HG03521 (cell line): ENCODE data around the gene METTL22.

Source experiments
- ATAC-seq: cut with Tn5 transposase; IDR thresholded peaks from one replicate; pipeline ENCODE4 v1.9.1; 2021; ENCODE audit warnings: mild to moderate bottlenecking, moderate library complexity; ENCODE audit not compliant: unreplicated experiment

The METTL22 gene

DNA sequence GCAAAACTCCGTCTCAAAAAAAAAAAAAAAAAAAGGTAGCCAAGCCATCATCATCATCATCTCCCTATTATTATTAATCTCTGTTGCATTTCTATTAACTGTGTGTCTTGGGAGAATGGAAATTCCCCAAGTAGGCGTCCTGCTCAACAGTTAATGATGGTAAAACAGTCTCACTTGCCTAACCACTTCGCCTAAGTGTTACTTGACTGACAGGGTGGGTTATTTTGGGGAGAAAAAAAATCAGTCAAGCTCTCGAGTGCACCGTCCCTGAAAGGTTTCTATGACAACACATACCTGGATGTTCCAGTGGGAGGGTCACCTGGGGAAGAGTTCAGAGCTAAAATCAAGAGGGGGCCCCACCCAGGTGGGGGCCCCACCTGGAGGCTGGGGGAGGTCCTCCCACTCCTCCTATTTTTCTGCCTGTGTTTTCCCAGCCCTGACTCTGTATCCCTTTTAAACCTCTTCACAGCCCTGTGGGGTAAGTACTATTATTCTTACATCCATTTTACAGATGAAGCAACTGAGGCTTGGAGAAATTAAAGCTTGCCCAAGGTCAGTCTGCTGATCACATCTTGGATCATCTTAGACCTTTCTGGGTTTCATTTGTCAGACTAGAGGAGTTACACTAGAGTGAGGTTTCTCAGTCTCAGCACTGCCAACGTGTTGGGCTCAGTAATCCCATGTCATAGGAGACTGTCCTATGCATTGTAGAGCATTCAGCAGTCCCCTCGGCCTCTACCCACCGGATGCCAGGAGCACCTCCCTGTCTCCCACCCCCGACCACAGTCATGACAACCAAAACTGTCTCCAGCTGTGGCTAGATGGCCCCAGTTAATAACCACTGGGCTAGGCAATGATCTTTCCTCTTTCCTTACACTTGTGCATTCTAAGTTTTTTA is 41.9 kb downstream of the METTL22 start:
- no peak for ATAC-seq

GRCh38 chr16:8665529-8665928 is 44.0 kb downstream of the METTL22 start:
- ATAC-seq: no peak

- no peak for ATAC-seq
These were observed 46.0 kb downstream of the METTL22 start for GRCh38 chr16:8667492-8667891.

DNA sequence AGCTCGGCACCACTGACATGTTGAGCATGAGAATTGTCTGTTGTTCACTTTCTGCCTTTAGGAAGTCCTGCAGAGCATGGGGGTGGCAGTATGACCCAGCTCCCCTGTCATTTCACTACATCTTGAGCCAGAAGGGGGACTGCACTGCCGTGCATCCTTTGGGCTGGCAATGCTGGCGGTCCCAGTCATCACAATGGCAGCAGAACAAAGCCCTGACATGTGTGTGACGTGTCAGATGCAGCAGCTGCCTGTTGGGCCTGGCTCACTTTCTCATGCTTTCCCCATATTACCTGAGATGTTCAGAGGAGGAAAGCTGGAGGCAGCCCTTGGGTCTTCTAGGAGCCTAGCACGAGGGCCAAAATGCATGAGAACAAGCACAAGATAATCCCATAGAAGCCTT is 46.6 kb downstream of the METTL22 start:
- no peak for ATAC-seq

- no peak for ATAC-seq
These were observed 48.0 kb downstream of the METTL22 start for GRCh38 chr16:8669481-8669880.

DNA sequence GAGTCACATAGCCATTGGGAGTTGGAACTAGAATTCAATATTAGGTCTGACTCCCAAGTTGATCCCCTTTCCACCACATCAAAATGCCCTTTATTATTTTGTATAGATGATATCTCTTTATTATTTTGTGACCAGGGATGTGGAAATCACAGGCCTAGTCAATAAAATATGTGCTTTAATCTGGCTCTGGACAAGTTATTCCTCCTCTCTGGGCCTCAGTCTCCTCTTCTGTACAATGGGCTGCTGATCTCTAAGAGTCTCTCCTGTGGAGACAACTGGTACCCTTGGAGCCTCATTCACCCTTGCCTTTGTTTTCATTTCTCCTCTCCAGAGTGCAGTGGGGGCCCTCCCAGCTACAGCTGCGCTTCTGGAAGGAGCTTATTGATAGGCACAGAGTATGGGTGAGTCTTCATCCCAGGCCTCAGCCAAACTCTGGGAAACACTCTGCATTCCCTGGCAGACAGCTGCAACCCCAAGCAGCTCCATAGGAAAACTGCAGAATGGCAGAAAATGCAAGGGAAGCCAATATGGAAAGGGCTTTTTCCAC is 48.6 kb downstream of the METTL22 start:
- ATAC-seq: no peak

DNA sequence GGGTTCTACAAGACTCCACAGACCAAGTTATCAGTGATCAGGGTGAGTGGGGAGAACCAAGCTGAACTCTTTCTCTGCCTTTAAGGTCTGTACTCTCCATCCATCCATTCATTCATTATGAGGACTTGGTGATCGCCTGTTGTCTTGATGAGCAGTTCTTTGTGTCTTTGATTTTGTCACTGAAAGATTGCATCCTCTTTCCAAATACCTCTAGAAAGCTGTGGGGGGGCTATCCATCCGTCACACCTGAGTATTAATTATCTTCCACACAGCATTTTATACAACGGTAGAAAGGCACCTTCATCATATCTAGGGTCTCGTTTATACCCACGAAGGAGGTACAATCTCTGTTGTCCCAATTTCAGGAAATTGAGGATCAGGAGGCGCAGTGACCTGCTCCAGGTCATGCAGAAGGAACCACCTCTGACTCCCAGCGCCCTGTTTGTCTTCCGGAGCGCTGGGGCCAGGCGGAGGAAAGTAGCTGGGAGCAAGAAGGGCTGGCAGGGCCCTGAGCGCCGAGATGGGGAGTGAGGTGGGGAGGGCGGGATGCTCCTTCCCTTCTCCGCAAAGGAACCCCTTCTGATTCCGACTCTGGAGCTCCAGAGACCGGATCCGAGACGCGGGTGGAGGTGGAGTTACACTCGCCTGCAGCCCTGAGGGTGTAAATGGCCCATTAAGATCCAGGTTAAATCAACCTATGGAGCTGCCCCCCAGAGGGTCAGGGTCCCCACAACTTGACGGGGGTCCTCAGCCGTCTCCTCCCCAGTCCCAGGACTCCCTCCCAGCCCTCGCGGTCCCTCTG is 52.3 kb downstream of the METTL22 start:
- peak; percentile 33 for ATAC-seq

- peak; percentile 100 for ATAC-seq
These were observed 53.0 kb downstream of the METTL22 start, which contains the start of gene ABAT for GRCh38 chr16:8674413-8675022. ABAT (plus strand) TSS chr16:8674617; CDS start chr16:8735740, 61,123 bp downstream.

GRCh38 chr16:8675183-8676159 is 54.0 kb downstream of the METTL22 start:
- ATAC-seq: no peak

GRCh38 chr16:8676160-8676547 is 54.7 kb downstream of the METTL22 start:
- no peak for ATAC-seq

GRCh38 chr16:8676737-8677375 is 55.4 kb downstream of the METTL22 start:
- no peak for ATAC-seq

DNA sequence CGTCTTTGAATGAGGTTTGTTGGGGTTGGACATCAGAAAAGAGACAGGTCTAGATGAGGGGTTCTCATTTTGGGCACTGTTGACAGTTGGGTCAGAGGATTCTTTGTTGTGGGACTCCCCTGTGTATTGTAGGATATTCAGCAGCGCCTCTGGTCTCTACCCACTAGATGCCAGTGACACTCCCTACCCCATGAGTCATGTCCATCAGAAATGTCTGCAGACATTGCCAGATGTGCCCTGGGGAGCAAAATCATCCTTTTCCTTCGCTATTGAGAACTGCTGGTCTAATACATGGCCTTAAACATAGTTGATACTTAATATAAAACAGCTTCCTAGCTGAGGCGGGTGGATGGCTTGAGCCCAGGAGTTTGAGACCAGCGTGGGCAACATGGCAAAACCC is 56.0 kb downstream of the METTL22 start:
- ATAC-seq: no peak

GRCh38 chr16:8678068-8678927 is 56.8 kb downstream of the METTL22 start:
- ATAC-seq: no peak

GRCh38 chr16:8679151-8679550 is 57.7 kb downstream of the METTL22 start:
- ATAC-seq: no peak

GRCh38 chr16:8682551-8683259 is 61.2 kb downstream of the METTL22 start:
- ATAC-seq: no peak

DNA sequence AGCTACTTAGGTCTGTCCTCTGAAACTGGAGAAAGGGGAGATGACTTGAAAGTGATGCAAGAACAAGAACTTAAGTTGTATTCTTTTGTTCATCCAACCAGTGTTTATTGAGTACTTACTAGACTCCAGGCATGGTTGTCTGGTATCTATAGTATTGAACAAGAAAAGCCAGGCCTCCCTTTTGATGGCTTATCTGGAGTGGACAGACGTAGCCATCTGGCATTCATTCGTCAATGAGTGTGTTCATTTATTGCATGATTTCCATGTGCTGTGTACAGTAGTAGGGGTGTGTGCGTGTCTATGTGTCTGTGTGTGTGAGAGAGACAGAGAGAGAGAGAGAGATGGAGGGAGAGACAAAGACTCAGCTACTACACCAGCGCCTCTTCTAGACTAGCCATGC is 62.1 kb downstream of the METTL22 start:
- ATAC-seq: no peak

GRCh38 chr16:8685617-8686016 is 64.1 kb downstream of the METTL22 start:
- no peak for ATAC-seq

DNA sequence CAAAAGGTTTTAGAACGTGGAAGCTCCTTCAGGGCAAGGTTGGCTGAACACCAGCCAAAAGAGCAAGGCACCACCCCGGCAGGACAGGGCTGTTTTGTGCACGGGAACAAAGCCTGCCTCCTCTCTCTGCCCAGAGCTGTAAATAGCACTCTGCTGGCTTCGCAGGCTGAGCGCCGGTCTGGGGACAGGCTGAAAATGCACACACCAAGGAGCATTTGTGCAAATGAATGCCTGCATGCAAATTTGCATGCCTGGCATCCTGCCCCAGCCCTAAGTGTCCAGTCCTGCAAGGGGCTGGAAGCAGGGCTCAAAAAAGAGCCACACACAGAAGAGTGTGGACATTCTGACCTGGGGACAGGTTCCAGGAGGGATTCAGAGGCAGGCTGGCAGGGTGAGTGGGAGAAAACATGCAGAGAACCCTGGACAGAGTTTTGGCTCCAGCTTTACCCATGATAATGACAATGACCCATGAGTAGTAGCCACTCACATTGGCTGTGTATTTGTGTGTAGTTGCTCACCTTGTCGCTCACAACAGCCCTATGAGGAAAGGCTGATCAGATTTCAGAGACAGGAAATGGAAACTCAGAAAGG is 64.6 kb downstream of the METTL22 start:
- no peak for ATAC-seq
